ENCODE measurements around the gene CCDC28A. TPM values are rescaled to one million over a fixed set of nuclear protein-coding genes. Genes with fewer than 3 reads are reported as not detected.

Gene CCDC28A
- total RNA-seq, 2 experiments from 2014 or later, result 11.0 to 20.9 TPM

DNA sequence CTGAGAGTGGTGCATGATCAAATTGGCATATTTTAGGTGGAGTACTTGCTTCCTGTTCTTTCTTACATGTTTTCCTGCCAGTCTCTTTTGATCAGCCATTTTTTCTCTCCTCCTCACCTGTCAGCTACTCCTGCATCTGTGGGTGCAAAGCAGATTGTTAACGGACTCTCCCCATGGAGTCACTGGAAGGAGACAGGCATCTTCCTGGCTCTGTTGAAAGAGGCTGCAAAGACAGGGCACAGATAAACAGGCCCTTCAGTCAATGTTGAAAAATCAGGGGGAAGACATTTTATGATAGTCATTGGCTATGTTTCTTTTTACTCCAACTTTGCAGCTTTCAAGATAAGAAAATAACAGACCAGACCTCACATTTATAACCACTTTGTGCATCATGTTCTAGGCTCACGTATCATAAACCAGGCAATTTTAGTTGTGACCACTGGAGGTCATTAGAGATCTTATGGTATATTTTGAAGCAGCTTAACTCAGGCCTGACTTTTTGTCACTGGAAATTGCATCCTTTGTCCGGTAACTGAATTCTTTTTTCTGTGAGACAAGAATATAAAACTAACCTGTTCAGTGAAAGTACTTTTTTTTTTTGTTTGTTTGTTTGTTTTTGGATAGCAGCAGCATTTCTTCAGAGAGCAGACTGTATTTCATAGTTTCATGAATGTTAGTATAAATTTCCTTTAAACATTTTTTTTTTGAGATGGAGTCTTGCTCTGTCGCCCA is 42.4 kb downstream of the CCDC28A start:
- H2AFZ ChIP-seq (ENCODE audit: low read length), result no peak overlapping the region
- POLR2A ChIA-PET, result interaction anchor here (0.6 to 1.1 kb wide), 3 partner anchors 13 to 756 kb away, joined by 3 read pairs; no protein-coding TSS in a partner anchor
- no peaks in the 10 kb centered on the region for H4K20me1 ChIP-seq (ENCODE audit: insufficient read depth, low read length)
- peak; percentile 74 for DNase-seq (ENCODE audit: low spot score)
- BruUV-seq (replicated peaks), result no TSS peak
- H3K4me3 ChIP-seq (ENCODE audit: low read depth, low read length, poor library complexity, severe bottlenecking), result no peak overlapping the region
- TF ChIP-seq EZH2phosphoT487 (IDR thresholded peaks at IDR 0.05; ENCODE audit: borderline replicate concordance, low read depth, low read length), result no peak
- TF ChIP-seq, protein P1, sequence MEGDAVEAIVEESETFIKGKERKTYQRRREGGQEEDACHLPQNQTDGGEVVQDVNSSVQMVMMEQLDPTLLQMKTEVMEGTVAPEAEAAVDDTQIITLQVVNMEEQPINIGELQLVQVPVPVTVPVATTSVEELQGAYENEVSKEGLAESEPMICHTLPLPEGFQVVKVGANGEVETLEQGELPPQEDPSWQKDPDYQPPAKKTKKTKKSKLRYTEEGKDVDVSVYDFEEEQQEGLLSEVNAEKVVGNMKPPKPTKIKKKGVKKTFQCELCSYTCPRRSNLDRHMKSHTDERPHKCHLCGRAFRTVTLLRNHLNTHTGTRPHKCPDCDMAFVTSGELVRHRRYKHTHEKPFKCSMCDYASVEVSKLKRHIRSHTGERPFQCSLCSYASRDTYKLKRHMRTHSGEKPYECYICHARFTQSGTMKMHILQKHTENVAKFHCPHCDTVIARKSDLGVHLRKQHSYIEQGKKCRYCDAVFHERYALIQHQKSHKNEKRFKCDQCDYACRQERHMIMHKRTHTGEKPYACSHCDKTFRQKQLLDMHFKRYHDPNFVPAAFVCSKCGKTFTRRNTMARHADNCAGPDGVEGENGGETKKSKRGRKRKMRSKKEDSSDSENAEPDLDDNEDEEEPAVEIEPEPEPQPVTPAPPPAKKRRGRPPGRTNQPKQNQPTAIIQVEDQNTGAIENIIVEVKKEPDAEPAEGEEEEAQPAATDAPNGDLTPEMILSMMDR (conservative IDR thresholded peaks at IDR 0.05; ENCODE audit: low read length), result peak; percentile 89
- no peaks in the 10 kb centered on the region for H3K36me3 ChIP-seq (ENCODE audit: insufficient read depth, low read length)
- intact Hi-C loops (cut with micrococcal nuclease; ENCODE audit: unreplicated experiment), result loop anchor here (1.0 to 2.0 kb wide), 4 partner anchors 172 to 549 kb away; partner anchors contain the start of gene REPS1
- CTCF ChIA-PET (ENCODE audit: unreplicated experiment), result no interaction called here
- H3K27ac ChIP-seq (ENCODE audit: low read depth, low read length, poor library complexity, severe bottlenecking), result no peak overlapping the region
- no peaks in the 10 kb centered on the region for H3K9me3 ChIP-seq (ENCODE audit: low read length)
- H3K9me2 ChIP-seq (ENCODE audit: insufficient read depth, low read length), result no peaks in the 10 kb centered on the region
- no peaks in the 10 kb centered on the region for H3K79me2 ChIP-seq (ENCODE audit: insufficient read depth, low read depth, low read length)
- peaks cover 15% of the 10 kb centered on the region for H3K4me1 ChIP-seq (ENCODE audit: insufficient read depth, low read length, poor library complexity, severe bottlenecking)
- H3K4me2 ChIP-seq (ENCODE audit: low read length), result no peak overlapping the region

DNA sequence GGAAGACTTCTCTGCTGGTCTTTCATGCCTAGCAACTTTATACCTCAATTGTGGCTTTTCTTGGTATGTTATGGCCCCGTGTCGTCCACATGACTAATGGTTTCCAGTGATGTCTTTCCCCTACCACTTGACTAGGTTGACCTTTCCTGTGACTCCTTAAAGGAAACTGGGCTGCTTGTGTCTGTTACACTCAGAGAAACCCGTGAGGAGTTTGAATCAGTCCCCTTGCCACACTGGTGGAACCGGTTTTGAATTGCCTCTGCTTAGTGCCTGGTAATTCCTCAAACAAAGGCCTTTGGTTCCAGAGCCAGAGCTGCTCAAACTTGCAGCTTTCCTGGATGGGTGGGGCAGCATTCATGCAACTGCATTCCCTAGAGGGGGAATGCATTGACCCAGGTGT is 44.2 kb downstream of the CCDC28A start:
- no peaks in the 10 kb centered on the region for H3K9me2 ChIP-seq (ENCODE audit: insufficient read depth, low read length)
- H3K36me3 ChIP-seq (ENCODE audit: insufficient read depth, low read length), result no peaks in the 10 kb centered on the region
- H3K79me2 ChIP-seq (ENCODE audit: insufficient read depth, low read depth, low read length), result no peaks in the 10 kb centered on the region
- no peak overlapping the region for H3K4me2 ChIP-seq (ENCODE audit: low read length)
- POLR2A ChIA-PET, result interaction anchor here (0.6 to 1.4 kb wide), 3 partner anchors 13 to 557 kb away, joined by 3 to 4 read pairs (median 3); partner anchors contain the start of gene CITED2
- no peak overlapping the region for H3K27ac ChIP-seq (ENCODE audit: low read depth, low read length, poor library complexity, severe bottlenecking)
- no peak for DNase-seq (ENCODE audit: low spot score)
- no peak for TF ChIP-seq EZH2phosphoT487 (IDR thresholded peaks at IDR 0.05; ENCODE audit: borderline replicate concordance, low read depth, low read length)
- TF ChIP-seq, protein P1 (conservative IDR thresholded peaks at IDR 0.05; ENCODE audit: low read length), result no peak
- no peaks in the 10 kb centered on the region for H4K20me1 ChIP-seq (ENCODE audit: insufficient read depth, low read length)
- CTCF ChIA-PET (ENCODE audit: unreplicated experiment), result no interaction called here
- no peaks in the 10 kb centered on the region for H3K9me3 ChIP-seq (ENCODE audit: low read length)
- H3K4me3 ChIP-seq (ENCODE audit: low read depth, low read length, poor library complexity, severe bottlenecking), result no peak overlapping the region
- peaks cover 15% of the 10 kb centered on the region for H3K4me1 ChIP-seq (ENCODE audit: insufficient read depth, low read length, poor library complexity, severe bottlenecking)
- intact Hi-C loops (cut with micrococcal nuclease; ENCODE audit: unreplicated experiment), result loop anchor here (2.0 kb wide), 3 partner anchors 291 to 547 kb away; no protein-coding TSS in a partner anchor
- BruUV-seq (replicated peaks), result no TSS peak
- H2AFZ ChIP-seq (ENCODE audit: low read length), result peak overlapping the region; percentile 11; the same call in 1 of the 2 replicates

Data from OCI-LY7 (cell line).